Stimulated activated CD8-positive, alpha-beta memory T cell treated with anti-CD3 and anti-CD28 coated beads, Interleukin-4, amount 100 ng/mL, for 1 hour (primary cell): ENCODE results near the gene PROSER1.
"Not testable (repeated sequence)": the region's sequence is repeated elsewhere in the genome, so short reads cannot be mapped to it uniquely, and the experiment has no call there.

Experiments used
- DNase-seq, 2 donors: peaks; one replicate each; pipeline ENCODE4 v3.0.0-alpha.2; 2020; ENCODE audit warnings: low read depth in 2 of 2, low spot score in 1 of 2

Gene PROSER1

DNA sequence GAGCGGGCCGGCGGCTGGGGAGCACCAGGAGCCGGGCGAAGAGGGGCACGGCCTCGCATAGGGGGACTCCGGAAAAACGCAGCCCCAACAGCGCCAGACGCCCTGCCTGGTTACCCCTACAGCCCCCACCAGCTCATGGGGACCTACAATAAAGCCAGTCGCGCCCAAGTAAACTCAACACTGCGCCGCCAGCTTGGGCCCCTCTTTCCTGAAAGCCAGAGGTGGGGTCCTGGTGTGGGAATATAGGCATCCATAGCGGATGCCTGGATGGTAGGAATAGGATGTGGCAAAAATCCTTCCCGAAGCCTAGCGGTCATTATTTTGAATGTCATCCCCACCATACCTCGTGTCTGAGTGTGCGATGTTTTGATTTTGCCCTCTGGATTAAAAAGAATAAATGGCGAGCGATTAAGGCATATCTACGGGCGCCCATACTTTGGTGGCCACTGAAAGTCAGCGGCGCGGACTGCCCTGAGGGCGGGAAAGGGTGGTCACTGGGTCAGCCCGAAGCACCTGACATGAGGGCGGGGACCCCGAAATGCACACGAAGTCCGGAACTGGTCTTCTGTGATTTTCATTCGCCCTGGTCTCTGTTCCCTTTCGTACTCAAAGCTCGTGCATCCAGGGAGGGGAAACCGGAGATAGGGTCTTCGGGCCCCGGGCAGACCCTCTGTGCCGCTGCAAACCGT, at the start of gene PROSER1, which contains the start of gene NHLRC3:
Gene PROSER1, minus strand, starts transcription at position 210 of the 689 bp plus-strand sequence. CDS start 847 bp downstream, outside the sequence.
Gene NHLRC3, plus strand, starts transcription at position 577 of the 689 bp plus-strand sequence. CDS start 184 bp downstream, outside the sequence.
- DNase-seq = peak; percentile 65 to 76

DNA sequence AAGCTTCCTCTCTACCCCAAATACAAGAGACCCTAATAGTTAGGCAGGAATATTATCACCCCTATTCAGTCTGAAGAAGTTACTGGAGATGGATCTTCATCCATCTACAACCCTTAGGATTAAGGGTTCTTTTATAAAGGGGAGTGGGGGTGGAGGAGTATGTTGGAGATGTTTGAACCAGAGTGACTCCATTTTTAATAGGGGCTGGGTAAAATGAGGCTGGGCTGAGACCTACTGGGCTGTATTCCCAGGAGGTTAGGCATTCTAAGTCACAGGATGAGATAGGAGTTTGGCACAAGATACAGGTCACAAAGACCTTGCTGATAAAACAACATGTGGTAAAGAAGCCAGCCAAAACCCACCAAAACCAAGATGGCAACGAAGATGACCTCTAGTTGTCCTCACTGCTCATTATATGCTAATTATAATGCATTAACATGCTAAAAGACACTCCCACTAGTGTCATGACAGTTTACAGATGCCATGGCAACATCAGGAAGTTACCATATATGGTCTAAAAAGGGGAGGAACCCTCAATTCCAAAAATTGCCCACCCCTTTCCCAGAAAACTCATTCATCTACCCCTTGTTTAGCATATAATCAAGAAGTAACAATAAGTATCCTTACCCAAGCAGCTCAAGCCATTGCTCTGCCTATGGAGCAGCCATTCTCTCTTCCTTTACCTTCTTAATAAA, 48.5 kb upstream of the PROSER1 start:
- not testable (repeated sequence) for DNase-seq

DNA sequence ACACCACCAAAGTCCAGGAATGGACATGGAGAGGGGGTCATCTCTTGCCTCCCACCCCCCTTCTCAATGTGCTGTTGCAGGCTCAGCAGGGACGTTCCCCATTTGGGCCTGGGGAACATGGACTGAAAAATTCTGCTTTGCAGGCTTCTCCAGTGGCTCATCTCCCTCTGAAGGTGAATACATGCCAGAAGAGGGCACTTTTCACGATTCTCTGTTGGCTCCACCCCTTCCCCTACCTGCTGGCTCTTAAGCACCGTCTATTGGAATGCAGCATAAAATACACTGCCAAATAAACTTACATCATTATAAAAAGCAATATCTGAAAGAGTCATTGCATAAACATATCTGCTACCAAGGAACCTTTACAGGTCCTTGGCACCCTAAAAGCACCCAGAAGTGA, 36.1 kb upstream of the PROSER1 start:
- DNase-seq = no peak

DNA sequence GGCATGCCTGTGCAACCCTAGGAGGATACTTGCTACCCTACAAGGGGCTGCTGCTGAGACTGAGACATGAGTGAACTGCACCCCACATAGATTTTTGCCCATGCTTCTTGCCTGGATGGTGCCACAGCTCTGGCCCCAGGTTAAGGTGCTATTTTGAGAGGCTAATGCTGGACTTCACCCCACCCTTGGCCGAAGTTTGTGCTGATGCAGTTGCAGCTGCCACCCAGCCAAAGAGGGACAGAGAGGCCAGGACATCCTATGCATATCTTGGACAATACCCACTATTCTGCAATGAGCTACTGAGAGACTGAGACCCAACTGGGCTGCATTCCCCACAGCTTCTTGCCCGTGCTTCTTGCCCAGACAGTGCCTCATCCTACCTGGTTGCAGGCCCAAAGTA, 35.0 kb upstream of the PROSER1 start:
- DNase-seq = no peak

DNA sequence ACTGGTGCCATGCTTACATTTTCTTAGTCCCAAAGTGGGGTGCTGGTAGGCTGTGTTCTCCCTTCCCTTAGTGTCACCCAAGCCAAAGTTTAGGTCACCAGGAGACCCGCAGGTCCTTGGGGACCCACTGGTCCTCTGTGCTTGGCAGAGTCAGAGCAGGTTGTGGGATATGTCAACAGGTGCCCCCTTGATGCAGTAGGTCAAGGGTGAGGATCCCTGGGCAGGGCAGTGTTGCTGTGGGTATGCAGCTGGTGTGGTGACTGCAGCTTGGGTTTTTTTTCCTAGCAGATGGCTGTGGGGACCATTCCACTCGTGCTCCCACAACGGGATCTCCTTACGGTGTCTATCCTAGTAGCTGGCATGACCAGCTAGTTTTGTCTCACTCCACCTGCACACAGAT, 24.1 kb upstream of the PROSER1 start:
- no peak for DNase-seq

DNA sequence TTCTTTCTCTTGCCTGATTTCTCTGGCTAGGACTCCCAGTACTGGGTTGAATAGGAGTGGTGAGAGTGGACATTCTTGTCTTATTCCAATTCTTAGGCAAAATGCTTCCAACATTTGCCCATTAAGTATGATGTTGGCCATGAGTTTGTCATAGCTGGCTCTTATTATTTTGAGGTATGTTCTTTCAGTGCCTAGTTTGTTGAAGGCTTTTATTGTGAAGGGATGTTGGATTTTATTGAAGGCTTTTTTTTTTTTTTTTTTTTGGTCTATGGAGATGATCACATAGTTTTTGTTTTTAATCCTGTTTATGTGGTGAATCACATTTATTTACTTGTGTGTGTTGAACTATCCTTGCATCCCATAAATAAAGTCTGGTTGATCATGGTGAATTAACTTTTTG, 20.2 kb upstream of the PROSER1 start:
- no peak for DNase-seq

DNA sequence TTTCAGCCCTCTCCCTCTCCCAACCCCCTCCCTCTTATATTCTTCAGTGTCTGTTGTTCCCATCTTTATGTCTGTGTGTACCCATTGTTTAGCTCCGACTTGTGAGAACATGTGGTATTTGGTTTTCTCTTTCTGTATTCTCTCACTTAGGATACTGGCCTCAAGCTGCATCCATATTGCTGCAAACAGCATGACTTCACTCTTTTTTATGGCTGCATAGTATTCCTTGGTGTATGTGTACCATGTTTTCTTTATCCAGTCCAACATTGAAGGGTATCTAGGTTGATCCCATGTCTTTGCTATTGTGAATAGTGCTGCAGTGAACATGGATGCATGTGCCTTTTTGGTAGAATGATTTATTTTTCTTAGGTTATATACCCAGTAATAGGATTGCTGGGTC, 18.1 kb upstream of the PROSER1 start:
- no peak for DNase-seq

DNA sequence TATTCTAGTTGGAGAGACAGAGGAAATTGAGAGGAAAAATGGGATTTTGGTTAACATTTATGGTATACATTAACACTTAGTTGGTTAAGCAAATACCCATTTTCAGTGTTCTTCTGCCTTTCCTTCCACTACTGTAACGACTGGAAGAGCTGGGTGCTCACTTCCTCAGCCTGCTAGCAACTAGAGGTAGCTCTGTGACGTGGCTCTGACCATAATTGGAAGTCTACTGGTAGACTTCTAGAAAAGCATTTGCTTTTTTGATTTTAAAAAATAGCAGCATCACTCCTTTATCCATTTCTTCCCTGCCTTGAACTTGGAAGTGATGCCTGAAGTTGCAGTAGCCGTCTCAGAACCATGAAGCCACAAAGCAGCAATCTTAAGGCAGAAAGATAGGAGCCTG, 16.2 kb upstream of the PROSER1 start:
- no peak for DNase-seq

DNA sequence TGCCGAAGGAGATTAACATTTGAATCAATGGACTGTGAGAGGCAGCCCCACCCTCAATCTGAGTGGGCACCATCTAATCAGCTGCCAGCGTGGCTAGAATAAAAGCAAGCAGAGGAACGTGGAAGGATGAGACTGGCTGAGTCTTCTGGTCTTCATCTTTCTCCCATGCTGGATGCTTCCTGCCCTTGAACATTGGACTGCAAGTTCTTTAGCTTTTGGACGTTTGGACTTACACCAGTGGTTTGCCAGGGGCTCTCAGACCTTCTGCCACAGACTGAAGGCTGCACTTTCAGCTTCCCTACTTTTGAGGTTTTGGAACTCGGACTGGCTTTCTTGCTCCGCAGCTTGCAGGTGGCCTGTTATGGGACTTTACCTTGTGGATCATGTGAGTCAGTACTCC, 15.1 kb upstream of the PROSER1 start:
- DNase-seq = no peak

DNA sequence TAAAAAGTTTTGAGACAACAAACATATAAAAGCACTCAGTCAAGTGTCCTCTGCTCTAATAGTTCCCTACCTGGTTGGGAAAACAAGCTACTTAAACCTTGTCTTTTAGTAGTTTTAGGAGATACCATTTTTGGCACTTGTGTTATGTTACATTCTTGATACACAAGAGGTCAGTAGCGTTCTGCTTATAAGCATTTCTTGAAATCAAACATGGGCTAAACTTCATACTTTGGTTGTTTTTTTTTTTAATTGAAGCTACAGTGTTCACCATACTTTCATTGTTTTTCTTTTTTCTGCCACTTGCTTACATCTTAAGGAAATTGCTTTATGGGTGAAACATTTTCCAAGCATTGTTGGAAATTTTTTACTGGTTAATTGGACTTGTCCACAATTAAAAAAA, 13.3 kb upstream of the PROSER1 start:
- no peak for DNase-seq

DNA sequence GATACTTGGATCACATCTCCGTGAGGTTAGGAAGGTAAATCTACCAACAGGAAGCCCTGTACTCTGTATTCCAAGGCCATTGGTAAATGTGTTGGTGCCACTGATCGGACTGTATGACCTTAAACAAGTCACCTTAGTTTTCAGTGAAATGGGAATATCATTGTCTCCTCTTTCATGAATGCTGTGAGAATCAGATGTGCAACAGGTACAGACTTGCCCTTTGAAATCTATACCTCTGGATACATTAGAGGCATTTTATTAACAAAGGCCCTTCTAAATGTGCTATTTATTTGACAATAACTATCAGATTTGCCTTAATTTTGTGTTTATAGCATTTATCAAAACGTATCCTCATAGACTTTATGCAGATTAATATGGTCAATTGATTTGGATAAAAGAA, 11.4 kb upstream of the PROSER1 start:
- DNase-seq = no peak

DNA sequence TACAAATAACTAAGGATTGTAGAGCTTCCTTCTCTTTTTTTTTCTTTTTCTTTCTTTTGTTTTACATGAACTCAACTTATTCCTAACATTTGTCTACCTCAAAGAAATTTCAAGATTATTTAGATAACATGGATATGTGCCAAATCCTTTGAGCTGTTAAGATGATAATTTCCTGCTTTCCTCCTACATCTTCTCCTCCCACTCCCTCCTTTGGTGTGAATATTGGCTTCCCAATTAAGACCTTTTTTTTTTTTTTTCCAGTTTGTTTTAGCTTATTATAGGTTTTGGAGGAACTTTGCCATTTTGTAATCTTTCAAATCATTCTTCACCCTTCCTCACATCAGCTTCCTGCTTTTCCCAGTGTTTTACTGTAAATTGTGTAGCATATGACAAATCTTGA, 10.9 kb upstream of the PROSER1 start:
- no peak for DNase-seq

DNA sequence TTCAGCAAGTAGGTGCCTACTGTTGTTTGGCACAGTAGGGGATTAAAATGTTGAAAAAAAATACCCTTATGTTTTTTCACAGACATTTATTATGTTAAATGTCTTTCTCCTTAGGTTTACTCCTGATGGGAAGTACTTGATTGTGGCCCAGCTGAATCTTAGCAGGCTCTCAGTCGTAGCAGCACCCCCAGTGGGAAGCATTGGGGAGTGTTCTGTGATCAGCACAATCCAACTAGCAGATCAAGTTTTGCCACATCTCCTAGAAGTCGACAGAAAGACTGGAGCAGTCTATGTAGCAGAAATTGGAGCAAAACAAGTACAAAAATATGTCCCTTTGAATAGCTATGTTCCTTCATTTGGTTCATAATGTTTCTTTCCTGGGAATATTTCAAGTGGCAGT, 9.7 kb upstream of the PROSER1 start:
- DNase-seq = no peak

DNA sequence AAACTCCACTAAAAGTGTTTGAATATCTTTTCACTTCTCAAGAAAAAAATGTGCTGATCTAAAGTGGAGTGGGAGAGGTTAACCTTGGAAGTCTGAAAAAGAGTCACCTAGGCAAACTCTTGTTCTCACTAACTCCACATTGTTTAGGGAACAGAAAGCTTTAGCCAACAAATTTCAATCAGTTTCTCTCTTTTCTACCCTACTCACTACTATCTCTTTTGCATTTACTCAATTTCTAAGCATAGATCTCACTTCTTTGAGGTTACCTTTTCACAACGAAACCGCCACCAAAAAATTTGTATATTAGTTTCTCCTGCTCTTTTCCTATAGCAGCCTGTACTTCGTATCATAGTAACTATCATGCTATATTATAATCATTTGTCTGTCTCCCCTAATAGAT, 6.6 kb upstream of the PROSER1 start:
- DNase-seq = no peak

DNA sequence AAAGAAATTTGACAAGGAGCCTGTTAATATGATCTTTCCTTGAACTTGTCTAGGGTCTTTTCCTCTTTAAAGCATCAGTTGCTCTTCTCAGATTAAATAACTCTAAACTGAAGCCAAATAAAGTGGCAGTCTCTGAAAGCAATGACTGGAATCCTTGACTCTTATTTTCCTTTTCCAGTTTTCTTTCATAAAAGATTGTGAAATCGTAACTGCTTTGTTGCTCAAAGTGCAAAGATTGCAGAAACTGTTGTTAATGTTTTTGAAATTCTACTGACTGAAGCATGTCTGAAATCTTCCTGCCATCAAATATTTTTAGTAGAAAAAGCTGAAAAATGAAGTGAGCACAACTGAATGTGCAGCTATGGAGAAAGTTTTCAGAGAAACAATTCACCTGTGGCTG, 2.3 kb upstream of the PROSER1 start:
- no peak for DNase-seq

DNA sequence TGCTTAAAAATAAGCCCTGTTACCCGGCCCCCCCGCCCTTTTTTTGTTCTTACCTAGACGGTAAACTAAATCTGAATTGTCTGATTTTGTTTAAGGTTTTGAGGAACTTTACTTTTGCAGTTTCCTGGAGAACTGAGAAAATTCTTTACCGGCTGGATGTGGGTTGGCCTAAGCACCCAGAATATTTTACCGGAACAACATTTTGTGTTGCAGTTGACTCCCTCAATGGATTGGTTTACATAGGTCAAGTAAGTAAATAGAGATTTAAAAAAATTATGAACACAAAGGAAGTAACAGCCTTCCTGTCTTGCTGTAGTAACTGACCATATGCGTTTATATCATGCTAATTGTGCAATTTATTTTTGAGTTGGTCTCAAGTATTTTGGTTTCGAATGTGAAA, 1.2 kb upstream of the PROSER1 start:
- no peak for DNase-seq

DNA sequence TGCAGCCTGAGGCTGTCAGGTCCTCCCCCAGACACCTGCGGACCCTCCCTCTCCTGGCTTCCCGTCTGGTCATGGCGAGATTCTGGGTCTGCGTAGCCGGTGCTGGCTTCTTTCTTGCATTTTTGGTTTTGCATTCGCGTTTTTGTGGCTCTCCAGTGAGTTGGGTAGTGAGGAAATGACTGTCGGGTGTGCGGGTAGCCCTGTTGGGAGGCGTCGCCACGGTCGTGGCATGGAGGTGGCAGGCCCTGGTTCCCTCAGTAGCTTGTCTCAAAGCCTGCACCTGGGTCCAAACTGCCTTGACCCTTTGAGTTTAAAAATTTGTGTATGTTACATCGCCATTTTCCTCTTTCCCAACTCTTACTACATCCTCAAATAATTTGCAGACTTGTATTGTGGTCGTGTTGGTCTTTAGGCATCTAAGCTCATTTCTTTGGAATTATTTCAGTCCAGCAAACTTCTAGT, 711 bp upstream of the PROSER1 start:
- peak in 1 of 2 donors; percentile 9 for DNase-seq

DNA sequence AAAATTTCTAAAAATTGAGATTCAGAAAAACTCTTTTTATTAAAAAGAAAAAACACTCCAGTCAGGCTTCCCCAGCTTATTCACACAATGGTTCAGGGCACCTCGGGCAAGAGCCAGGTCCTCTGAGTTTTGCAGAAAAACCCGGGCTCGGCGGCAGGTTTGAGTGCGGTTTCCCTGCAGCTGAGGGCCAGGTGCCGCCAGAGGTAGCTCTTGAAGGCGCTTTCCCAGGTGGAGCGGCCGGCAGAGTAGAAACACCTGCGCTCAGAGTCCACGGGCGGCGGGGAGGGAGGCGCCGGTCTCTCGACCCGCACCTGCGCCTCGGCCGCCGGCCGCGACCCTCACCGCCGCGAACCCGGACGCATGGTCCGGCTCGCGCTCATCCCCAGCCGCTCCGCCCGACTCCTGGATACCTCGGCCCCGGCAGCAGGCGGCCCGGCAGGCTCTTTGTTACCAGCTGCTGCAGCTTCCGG, 444 bp downstream of the PROSER1 start:
- no peak for DNase-seq

DNA sequence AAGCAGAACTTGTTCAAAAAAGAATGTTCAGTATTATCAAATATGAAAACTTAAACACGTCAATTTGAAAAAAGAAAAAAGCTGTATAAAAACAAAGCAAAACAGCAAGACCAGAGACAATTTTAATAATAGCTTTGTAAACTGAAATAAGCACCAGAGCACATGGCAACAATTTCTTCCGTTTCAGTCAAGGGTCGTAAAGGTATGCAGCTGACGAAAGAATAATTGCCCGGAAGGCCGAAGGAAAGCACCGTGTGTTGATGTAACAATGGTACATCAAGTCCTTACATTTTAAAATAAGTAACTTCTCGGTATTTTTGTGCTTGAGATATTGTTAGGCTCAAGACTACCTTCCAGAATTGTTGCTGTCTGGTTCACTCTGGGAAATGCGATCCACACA, 1.7 kb downstream of the PROSER1 start:
- DNase-seq = no peak

DNA sequence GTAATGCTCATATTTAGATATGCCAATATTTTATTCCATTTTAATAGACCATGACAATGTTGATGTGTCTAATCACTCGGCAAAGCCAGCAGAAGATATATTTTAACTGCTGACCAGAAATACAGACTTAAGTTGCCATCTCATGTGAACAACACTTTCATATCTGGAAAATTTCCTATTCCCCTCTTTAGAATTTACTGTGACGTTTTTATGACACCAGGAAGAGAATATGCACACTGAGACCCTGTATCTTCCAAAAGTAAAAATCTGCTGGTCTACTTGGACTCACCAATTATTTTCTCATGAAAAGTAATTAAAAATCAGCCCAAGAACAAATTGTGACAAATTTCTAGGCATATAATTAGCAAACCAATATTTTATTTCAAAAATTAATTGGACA, 2.1 kb downstream of the PROSER1 start:
- no peak for DNase-seq

DNA sequence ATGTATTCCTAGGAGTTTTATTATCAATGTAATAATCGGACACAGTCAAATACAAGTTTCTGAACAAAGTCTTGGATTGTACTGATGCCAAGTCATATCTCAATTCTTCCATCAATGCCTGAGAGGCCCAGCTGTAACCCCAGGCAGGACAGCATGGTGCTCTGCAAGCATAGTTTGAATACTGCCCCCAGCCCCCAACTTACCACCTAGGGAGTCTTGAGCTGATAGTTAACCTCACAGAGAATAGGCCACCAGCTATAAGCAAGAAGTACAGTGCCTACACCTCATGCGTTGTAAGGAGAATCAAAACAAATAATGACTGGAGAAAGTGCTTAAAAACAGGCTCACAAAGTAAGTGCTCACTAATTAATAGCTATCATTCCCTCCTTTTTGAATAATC, 2.7 kb downstream of the PROSER1 start:
- no peak for DNase-seq

DNA sequence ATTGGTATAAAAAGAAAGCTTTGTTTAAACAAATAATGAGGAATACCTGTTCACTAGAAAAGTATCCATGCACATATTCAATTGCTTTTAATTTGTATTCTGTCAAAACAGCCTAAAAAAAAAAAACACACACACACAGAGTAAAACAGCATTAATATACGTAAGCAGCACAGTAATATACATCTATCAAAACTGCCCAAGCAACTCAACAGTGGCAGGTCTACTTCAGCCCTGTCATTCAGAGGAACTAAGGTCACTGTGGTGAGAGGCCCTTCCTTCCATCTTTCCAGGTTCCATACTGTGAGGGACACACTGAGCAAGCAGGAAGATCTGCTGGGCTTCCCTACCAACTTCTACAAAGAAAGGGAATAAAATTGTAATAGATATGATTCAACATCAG, 3.8 kb downstream of the PROSER1 start:
- DNase-seq = no peak

DNA sequence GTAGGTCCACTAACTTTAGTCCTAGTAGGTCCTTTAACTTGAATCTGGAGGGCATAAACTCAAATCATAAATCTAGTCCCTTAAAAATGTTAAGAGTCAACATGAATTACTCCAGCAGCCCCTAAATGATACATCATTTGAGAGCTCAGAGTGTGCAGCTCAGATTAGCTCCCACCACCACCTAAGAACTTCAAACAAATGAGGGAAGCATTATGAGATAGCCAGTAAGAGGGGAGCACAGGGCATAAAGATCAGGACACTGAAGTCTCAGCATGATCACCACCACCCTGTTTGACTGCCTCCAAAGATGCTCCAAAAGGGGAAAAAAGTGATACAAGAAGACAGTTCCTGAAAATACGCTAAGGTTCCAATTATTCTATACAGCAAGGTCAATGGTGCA, 5.7 kb downstream of the PROSER1 start:
- no peak for DNase-seq
